Measurements from ENCODE around the gene MRPL14. TPM values are rescaled to one million over a fixed set of nuclear protein-coding genes. Genes with fewer than 3 reads are reported as not detected.

MRPL14 gene
- total RNA-seq, 1 experiment from 2014 or later, result 58.8 TPM

- no peak for DNase-seq
- Histone ChIP-seq H3K9me3 (replicated peaks) (no peaks in the 10 kb centered on the region), H3K4me3 (no peak overlapping the region), H3K27me3 (no peaks in the 10 kb centered on the region), H3K27ac (no peak overlapping the region), H3K36me3 (no peaks in the 10 kb centered on the region), H3K4me1 (0 out of 2 replicates have a peak, but pooled peaks cover 1% of the 10 kb centered on the region)
These were observed 11.6 kb upstream of the MRPL14 start for GRCh38 chr6:44138717-44139350.

GRCh38 chr6:44135875-44136274, 8.6 kb upstream of the MRPL14 start:
- H3K9me3 ChIP-seq (replicated peaks), result no peaks in the 10 kb centered on the region
- H3K27ac ChIP-seq, result no peak overlapping the region
- H3K36me3 ChIP-seq, result no peaks in the 10 kb centered on the region
- H3K4me1 ChIP-seq, result peaks cover 6% of the 10 kb centered on the region; the same call in 1 of the 2 replicates
- no peak overlapping the region for H3K4me3 ChIP-seq
- H3K27me3 ChIP-seq, result no peaks in the 10 kb centered on the region
- DNase-seq, result no peak

DNA sequence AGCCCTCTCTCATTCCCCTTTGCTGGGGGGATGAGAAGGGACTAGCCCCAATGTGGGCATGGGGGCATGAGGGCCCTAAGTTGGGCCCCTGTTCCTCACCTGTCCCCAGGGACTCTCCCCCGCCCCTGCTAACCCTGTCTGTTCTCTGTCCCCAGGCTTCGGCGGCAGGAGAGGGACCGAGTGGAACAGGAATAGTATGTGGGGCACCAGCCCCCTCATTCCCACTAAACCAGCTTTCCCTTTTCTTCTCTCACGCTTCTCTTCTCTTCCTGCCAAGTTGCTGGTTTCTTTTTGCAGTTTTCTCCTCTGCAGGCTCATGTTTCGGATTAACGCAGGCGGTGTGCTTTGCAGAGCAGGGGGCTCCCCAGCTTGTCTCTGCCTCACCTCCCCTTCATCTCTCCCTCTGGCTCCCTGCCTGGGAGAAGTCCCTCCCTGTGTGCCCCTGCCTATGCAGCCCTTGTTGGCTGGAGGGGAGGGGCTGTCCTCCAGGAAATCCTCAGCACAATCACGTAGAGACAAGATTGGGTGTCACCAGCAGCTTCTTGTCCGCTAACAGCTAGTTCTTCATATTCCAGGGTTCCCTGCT, 8.0 kb upstream of the MRPL14 start:
- H3K36me3 ChIP-seq, result no peaks in the 10 kb centered on the region
- H3K27me3 ChIP-seq, result no peaks in the 10 kb centered on the region
- H3K4me3 ChIP-seq, result no peak overlapping the region
- peaks cover 6% of the 10 kb centered on the region; the same call in 1 of the 2 replicates for H3K4me1 ChIP-seq
- DNase-seq, result no peak
- H3K27ac ChIP-seq, result no peak overlapping the region
- H3K9me3 ChIP-seq (replicated peaks), result no peaks in the 10 kb centered on the region

- no peak for DNase-seq
- H3K27ac ChIP-seq, result no peak overlapping the region
- H3K4me1 ChIP-seq, result peaks cover 6% of the 10 kb centered on the region; the same call in 1 of the 2 replicates
These were observed 6.9 kb upstream of the MRPL14 start for GRCh38 chr6:44133981-44134711.

GRCh38 chr6:44133003-44133931, 6.0 kb upstream of the MRPL14 start:
- Histone ChIP-seq H3K27ac (no peak overlapping the region; the same call in 1 of the 2 replicates), H3K36me3 (no peaks in the 10 kb centered on the region), H3K27me3 (no peaks in the 10 kb centered on the region), H3K4me1 (peaks cover 6% of the 10 kb centered on the region; the same call in 1 of the 2 replicates), H3K9me3 (replicated peaks) (no peaks in the 10 kb centered on the region), H3K4me3 (peak overlapping the region; percentile 37)
- peak; percentile 83 to 87 for DNase-seq

More at GRCh38 chr6:44133981-44134711, 6.9 kb upstream of the MRPL14 start:
- no peaks in the 10 kb centered on the region for H3K9me3 ChIP-seq (replicated peaks)
- no peaks in the 10 kb centered on the region for H3K36me3 ChIP-seq
- H3K4me3 ChIP-seq, result no peak overlapping the region
- H3K27me3 ChIP-seq, result no peaks in the 10 kb centered on the region

GRCh38 chr6:44132476-44132875, 5.2 kb upstream of the MRPL14 start:
- Histone ChIP-seq H3K27ac (no peak overlapping the region), H3K4me3 (no peak overlapping the region), H3K9me3 (replicated peaks) (no peaks in the 10 kb centered on the region), H3K27me3 (no peaks in the 10 kb centered on the region), H3K4me1 (peaks cover 6% of the 10 kb centered on the region; the same call in 1 of the 2 replicates), H3K36me3 (no peaks in the 10 kb centered on the region)
- no peak for DNase-seq

GRCh38 chr6:44131892-44132291, 4.6 kb upstream of the MRPL14 start:
- no peak overlapping the region for H3K27ac ChIP-seq
- no peak overlapping the region for H3K4me3 ChIP-seq
- DNase-seq, result no peak
- H3K36me3 ChIP-seq, result no peaks in the 10 kb centered on the region
- peaks cover 6% of the 10 kb centered on the region; the same call in 1 of the 2 replicates for H3K4me1 ChIP-seq
- H3K27me3 ChIP-seq, result no peaks in the 10 kb centered on the region
- no peaks in the 10 kb centered on the region for H3K9me3 ChIP-seq (replicated peaks)

DNA sequence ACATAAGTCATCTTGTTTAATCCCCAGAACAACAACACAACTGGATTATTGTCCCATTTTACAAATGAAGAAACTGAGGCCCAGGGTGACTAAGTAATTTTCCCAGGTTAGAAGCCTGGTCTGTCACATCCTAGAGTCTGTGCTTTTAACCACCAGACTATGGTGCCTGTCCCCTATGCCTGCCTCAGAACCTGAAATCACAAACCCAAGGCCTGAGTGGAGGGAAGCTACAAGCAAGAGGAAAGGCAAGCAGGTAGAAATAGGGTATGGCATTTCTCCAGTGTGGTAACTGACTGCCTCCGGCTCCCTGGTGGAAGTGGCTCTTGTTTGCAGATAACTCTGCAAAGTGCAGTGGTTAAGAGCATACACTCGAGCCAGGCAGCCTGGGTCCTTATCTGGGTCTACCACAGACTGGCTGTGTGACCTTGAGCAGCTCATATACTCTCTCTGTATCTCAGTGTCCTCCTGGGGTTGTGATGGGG, 2.6 kb upstream of the MRPL14 start:
- H3K27me3 ChIP-seq, result no peaks in the 10 kb centered on the region
- H3K36me3 ChIP-seq, result no peaks in the 10 kb centered on the region; the same call in 1 of the 2 replicates
- H3K9me3 ChIP-seq (replicated peaks), result no peaks in the 10 kb centered on the region
- no peak overlapping the region for H3K4me3 ChIP-seq
- no peak for DNase-seq
- peaks cover 13% of the 10 kb centered on the region for H3K4me1 ChIP-seq
- no peak overlapping the region for H3K27ac ChIP-seq

GRCh38 chr6:44128020-44128917, 1.0 kb upstream of the MRPL14 start:
- peaks cover 11% of the 10 kb centered on the region for H3K4me1 ChIP-seq
- peak; percentile 44 to 50 for DNase-seq
- H3K27me3 ChIP-seq, result no peaks in the 10 kb centered on the region
- H3K4me3 ChIP-seq, result peak overlapping the region; percentile 67
- no peak overlapping the region for H3K27ac ChIP-seq
- no peaks in the 10 kb centered on the region; the same call in 1 of the 2 replicates for H3K36me3 ChIP-seq
- no peaks in the 10 kb centered on the region for H3K9me3 ChIP-seq (replicated peaks)

DNA sequence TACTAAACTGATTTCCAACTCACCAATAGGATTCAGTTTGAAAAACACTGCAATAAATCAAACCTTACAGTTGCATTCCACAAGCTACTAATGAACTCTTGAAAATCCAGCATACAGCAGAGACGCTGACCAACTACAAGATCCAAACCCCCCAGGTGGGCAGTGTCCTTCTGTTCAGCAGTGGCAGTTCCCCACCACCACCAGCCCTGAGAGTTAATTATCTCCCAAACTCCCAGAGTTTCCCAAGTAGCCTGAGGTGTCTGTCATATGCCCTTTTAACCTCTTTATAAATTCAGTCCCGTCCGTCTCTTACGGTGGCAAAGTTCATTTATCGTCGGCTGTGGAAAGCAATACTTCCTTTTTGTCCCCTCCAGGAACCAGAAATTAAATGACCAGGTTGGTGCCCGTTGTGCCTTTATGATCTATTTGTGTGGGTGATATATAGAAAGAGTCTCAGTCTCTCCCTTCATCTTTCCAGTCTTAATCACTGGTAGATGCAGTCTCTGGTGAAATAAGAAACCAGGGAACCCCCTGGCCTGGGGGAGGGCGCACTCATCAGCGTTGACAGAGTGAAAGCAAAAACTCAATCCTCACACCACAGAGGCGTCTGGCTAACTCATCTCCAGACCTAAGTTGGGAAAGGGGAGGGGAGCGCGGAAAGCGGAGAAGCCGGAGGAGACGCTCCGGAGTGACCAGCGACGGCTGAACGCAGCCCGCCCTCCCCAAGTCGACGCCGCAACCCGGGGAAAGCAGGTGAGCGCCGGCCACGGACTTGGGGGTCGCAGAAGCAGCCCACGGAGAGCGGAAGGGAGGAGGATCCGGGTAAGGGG, 717 bp downstream of the MRPL14 start:
- peak overlapping the region; percentile 67 for H3K4me3 ChIP-seq
- DNase-seq, result peak; percentile 59 to 68
- no peaks in the 10 kb centered on the region; the same call in 1 of the 2 replicates for H3K36me3 ChIP-seq
- peak overlapping the region; percentile 66 for H3K27ac ChIP-seq
- H3K4me1 ChIP-seq, result peaks cover 11% of the 10 kb centered on the region
- H3K27me3 ChIP-seq, result no peaks in the 10 kb centered on the region
- H3K9me3 ChIP-seq (replicated peaks), result no peaks in the 10 kb centered on the region

GRCh38 chr6:44123544-44123943, 3.7 kb downstream of the MRPL14 start:
- H3K4me1 ChIP-seq, result peaks cover 11% of the 10 kb centered on the region
- H3K27ac ChIP-seq, result no peak overlapping the region

DNA sequence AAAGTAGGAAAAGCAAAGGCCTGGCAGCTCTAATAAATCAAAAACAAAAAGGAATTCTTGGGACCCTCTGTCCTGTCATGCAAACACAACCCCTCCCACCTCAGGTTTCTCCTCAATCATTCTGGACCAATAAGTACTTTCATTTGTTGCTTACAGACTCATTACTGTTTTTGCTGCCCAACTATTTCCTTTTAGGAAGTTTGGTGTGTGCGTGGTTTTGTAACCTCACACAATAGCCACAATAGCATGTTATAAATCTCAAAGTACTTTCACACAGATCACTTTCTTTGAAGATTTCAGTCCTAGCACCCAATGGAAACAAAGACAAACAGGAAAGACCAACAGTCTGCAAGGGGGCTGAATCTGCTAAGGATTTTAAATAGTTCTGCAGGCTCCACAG, 4.5 kb downstream of the MRPL14 start:
- H3K36me3 ChIP-seq, result peaks cover 3% of the 10 kb centered on the region
- H3K4me3 ChIP-seq, result no peak overlapping the region
- peaks cover 11% of the 10 kb centered on the region for H3K4me1 ChIP-seq
- no peak overlapping the region for H3K27ac ChIP-seq
- no peaks in the 10 kb centered on the region for H3K9me3 ChIP-seq (replicated peaks)
- no peak for DNase-seq
- H3K27me3 ChIP-seq, result no peaks in the 10 kb centered on the region

More at GRCh38 chr6:44123544-44123943, 3.7 kb downstream of the MRPL14 start:
- H3K9me3 ChIP-seq (replicated peaks), result no peaks in the 10 kb centered on the region
- no peak for DNase-seq
- H3K27me3 ChIP-seq, result no peaks in the 10 kb centered on the region
- H3K36me3 ChIP-seq, result no peaks in the 10 kb centered on the region; the same call in 1 of the 2 replicates
- H3K4me3 ChIP-seq, result no peak overlapping the region
